KG1 (cell line): ENCODE measurements around the gene SRGAP2B.
"Not testable (repeated sequence)": the region's sequence is repeated elsewhere in the genome, so short reads cannot be mapped to it uniquely, and the experiment has no call there.

Experiments used
- DNase-seq: peaks from one replicate; lab custom pipeline; 2025; lab: John Stamatoyannopoulos, UW

The SRGAP2B gene

DNA sequence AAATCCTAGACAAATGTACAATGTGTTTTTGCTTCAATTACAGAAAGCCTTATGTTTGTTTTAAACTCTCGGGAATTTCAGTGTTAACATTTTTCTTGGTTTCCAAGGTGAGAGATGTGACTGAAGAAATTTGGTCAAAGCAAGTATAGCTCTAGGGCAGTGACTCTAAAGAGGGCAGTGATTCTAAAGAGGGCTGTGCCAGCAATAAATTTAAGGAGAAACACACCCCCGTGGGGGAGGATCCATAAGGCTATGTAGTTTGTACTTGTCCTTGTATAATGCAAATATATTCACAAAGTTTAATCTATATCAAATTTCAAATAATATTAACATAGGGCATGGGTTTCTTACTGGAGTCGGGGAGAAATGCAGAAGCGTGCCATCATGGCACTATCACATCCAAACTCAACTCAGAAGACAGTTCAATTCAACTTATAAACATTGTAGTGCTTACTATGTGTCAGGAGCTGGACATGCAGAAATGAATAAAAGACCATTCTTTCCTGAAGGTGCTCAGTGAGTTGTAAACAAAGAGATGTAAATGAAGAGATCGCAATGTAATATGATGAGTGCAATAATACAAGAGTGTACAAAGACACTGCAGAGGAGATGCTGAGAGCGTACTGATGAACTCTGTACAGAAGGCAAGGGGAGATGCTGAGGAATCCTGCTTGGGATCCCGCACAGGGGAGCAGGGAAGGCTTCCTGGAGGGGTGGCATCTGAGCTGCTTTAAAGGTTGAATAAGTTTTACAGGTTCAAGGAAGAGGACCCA lies 12.5 kb downstream of the SRGAP2B start:
- not testable (repeated sequence) for DNase-seq

DNA sequence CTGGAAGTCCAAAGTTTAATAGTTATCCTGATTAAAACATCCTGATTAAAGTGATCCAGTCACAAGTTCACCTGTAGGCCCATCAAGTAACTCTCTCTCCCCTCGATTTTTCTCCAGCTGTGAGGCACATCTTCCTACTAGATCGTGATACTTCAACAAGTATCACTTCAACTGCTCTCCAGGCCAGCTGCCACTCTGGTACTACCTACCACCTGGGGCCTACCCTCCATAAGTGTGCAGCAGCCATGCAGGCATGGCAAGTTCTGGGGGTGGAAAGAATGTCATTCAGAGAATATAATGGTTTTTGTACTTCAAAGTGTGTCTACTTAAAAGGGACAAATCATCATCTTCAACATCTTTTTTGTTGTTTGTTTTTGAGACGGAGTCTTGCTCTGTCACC lies 14.9 kb downstream of the SRGAP2B start:
- not testable (repeated sequence) for DNase-seq

GRCh38 chr1:145079737-145080136 lies 15.4 kb downstream of the SRGAP2B start:
- not testable (repeated sequence) for DNase-seq

- not testable (repeated sequence) for DNase-seq
Measured at GRCh38 chr1:145078787-145079370, 16.2 kb downstream of the SRGAP2B start.

GRCh38 chr1:145077872-145078786 lies 17.0 kb downstream of the SRGAP2B start:
- DNase-seq, result not testable (repeated sequence)

DNA sequence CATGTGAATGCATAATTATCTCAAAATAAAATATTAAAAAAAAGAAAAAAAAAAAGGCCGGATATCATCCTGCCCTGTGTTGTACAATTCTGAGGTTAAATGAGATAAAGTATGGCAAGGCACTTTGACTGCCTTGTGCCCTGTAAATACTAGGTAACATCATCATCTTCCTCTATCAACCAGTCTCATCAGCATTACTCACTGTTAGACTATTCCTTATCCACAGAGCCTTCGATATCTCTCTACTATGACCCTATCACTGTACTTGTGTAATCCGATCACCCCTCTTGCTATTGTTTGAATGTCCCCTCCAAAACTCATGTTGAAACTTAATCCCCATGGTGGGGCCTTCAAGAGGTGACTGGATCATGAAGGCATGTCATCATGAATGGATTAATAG lies 18.3 kb downstream of the SRGAP2B start:
- not testable (repeated sequence) for DNase-seq

DNA sequence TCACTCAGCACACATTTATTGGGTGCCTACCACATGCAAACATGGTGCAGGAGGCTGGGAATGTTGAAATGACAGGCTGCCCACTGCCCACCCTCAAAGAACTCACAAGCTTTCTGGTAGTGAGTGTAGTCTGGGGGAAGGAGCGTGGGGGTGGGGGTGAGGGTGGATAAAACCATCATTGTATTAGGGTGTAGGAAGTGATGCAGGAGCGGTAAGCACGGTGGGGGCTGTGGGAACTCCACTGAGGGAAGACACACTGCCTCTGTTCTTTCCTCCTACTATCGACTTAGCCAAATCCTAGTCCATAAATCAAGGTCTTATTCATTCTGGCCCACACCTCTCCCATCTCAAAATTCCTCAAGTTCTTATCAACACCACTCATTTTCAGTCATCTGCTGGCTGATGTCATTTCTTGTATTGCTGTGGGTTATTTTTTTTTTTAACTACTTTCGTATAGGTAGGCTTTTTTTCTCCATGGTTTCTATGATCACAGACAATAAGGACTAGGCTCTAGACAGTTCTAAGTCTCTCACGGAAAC lies 21.0 kb downstream of the SRGAP2B start:
- DNase-seq, result not testable (repeated sequence)

- DNase-seq, result not testable (repeated sequence)
Measured at GRCh38 chr1:145071569-145071968, 23.6 kb downstream of the SRGAP2B start.

DNA sequence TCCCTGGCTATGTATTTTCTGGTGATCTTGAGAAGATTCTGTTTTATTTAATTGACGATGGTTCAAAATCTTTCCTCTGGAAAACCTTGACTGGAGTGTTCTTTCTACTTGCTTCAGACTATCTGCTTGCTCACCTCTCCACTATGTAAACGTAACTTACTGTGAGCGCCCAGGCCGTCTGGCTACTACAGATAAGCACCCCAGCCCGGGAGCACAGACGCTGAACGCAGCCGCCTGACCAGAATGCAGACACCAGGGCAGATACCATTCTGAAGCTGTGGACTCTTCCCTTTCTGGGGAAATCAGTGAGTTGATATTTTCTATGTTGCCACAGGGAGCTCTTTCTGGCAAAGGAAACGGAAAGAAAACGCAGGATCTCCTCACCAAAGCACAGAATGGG lies 28.6 kb downstream of the SRGAP2B start:
- DNase-seq, result not testable (repeated sequence)

- not testable (repeated sequence) for DNase-seq
Measured at GRCh38 chr1:145065194-145065826, 29.8 kb downstream of the SRGAP2B start.

- not testable (repeated sequence) for DNase-seq
Measured at GRCh38 chr1:145063941-145064648, 31.0 kb downstream of the SRGAP2B start.

DNA sequence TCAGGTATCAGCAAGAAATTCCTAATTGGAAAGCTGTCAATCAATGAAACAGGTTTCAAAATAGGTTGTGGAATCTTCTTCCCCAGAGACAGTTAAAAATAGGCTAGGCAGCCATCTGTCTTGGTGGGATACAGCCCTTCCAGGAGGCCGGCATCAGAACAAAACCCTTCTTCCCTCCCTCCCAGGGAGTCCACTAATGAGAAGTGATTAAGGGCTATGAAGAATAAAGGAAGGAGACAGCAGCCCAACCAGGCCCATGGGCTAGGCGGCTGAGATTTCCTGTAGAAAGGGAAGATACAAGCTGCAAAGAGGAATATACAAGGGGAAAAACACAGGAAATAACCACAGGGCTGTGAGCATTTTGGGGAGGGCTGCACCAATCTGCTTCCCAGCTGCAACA lies 31.8 kb downstream of the SRGAP2B start:
- DNase-seq, result not testable (repeated sequence)

- not testable (repeated sequence) for DNase-seq
Measured at GRCh38 chr1:145058184-145058583, 36.9 kb downstream of the SRGAP2B start.

DNA sequence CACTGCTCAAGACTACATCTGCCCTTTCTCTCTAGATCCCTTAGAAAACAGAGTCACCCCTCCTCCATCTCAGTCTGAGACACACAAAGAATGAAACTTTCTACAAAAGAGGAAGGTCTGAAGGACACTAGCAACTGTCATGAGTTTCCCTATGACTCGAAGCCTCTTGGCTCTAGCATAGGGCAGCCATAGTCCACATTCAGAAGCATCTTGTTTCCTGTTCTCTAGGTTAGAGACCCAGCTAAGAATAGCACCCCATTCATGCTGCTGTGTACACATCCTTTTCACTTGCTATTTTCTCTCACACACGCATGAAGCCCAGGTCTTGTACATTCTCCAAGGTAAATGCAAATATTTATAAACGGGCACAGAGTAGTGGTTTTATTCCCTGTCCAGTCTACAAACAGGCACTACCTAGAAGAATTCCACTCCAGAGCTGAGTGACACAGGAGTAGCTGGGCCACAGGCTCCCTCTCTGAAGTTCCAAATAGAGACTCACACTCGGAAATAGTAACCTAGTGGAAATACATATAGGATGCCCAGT lies 39.8 kb downstream of the SRGAP2B start:
- not testable (repeated sequence) for DNase-seq

- DNase-seq, result not testable (repeated sequence)
Measured at GRCh38 chr1:145053428-145053827, 41.7 kb downstream of the SRGAP2B start.

DNA sequence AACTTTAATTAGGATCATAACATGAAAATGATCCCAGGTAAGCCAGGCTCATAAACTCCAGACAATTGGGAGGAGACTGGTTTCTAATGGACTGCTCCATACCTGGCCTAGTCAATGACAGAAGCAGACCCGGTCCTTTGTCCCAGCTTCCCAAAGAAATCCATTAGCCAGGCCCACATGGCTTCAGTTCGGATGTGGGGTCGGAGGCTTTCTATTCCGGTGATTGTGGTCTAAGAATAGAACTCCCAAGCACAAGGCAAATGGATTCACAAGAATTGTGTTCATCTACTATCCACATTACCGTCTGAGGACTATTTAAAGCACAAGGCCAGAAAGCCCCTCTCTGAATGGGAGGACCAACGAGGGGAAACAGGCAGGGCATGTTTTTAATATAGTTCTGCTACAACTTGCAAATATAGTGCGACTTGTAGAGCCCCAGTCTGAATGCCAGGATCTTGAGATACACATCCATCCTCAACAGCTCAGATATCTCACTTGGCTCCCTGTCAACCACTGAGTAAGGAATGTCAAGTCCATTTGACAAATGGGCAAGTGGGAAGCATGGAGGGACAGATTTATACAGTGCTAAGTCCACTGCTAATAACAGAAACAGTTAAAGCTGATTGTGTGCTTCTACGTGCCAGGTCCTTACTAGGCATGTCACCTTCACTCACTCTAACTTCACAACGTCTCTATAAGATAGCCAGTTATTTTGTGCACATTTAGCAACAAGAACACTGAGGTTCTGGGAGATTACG lies 42.9 kb downstream of the SRGAP2B start:
- not testable (repeated sequence) for DNase-seq

DNA sequence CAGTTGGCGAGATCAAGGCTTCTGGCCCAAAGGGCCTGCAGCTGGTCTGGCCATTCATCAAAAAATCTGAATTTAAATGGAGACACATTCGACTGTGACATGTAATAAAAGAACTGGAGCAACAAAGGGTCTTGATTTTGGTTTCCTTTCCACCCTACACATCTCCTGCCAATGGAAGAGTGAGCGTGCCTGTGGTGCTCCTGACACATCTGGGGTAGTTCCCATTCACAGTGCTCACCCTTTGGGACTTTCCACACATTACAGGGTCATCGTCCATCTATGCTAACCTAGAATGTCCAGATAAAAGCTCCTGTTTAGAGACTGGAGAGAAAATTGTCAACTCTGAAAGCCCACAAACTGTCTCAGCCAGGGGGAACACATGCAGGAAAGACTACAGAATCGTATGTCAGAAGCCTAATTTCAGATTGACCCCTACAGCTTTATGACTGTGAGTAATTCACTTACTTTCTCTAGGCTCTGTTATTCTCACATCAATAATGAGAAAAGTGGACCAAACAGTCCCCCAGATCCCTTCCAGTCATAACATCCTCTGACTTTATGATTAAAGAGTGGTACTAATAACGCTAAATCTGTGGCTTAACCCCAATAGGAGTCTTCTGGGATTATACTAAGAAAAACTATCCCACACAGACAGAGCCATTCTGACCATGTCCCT lies 46.8 kb downstream of the SRGAP2B start:
- not testable (repeated sequence) for DNase-seq

DNA sequence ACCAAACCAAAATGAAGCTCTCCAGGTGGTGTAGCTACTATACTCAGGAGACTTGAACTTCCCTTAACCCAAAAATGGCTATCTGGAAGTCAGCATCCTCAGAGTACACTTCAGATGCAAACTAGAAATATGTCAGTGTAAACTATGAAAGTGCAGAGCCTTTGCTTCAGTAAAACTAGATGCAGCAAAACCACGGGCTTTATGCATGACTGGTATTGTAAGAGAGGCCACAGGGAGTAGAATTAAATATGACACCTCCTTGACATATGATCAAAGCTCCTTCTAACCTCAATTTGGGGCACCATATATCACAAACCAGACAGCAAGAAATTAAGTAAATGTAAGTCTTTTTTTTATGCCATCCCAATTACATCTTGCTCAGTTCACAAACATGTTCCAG lies 47.6 kb downstream of the SRGAP2B start:
- not testable (repeated sequence) for DNase-seq

DNA sequence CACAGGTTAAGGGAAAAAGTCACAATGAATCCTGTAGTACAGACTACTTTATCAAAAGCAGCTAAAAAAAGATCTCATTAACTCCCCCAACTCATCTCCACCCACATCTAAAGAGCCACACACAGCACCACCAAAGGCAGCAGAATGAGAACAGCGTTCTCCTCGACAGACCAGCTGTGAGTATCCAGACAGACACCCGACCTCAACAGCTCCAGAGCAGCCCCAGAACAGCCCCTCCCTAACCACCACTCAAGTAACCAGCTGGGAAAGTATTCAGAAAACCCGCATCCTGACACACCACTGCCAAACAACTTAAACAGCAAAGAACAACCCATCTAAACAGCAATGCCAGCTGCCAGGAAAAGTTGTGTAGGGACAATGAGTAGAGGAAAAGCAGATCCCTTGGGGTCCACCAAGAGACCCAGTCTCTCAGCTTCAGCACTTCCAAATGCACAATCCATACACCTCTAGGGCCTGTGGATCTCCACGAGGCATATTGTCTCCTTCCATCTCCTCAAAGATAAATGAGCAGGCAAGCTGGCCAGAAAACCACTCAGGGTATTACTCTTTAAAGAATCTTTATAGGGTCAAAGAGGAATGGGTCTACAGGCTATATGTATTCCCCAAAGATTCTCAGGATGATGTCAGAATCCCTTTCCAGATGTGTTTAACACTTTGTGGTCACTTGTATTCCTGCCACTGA lies 49.4 kb downstream of the SRGAP2B start:
- not testable (repeated sequence) for DNase-seq
